Thoracic aorta (tissue), 2 donors: ENCODE data around the gene NSD1. TPM values are rescaled to one million over a fixed set of nuclear protein-coding genes. Genes with fewer than 3 reads are reported as not detected.

Source experiments
- ATAC-seq: fragments of 150-250 bp; one replicate; pipeline ENCODE4 v1.8.0; 2017; ENCODE audit warnings: low read depth; ENCODE audit not compliant: insufficient number of reproducible peaks, low FRiP score
- DNase-seq: peaks from one replicate; pipeline ENCODE4 v3.0.0-alpha.2; 2020; ENCODE audit warnings: low spot score
- H3K27ac ChIP-seq, 2 donors: fragments of 200-600 bp; sonication (generic); 1 replicate in 1 of 2; 2 replicates in 1 of 2; pipeline ENCODE4 v1.5.1; 2016; ENCODE audit warnings: mild to moderate bottlenecking in 2 of 2, moderate library complexity in 2 of 2
- H3K27me3 ChIP-seq: fragments of 200-600 bp; sonication (generic); replicated peaks from 2 replicates; pipeline ENCODE4 v1.6.0; 2016; ENCODE audit warnings: mild to moderate bottlenecking; ENCODE audit not compliant: insufficient read depth
- H3K36me3 ChIP-seq: fragments of 200-600 bp; sonication (generic); one replicate; pipeline ENCODE4 v1.5.1; 2016
- H3K4me1 ChIP-seq, 2 donors: fragments of 200-600 bp; sonication (generic); 1 replicate in 1 of 2; 2 replicates in 1 of 2; pipeline versions ENCODE4 v1.5.1 to v1.6.0; 2016; ENCODE audit warnings: low read depth in 2 of 2, mild to moderate bottlenecking in 1 of 2; ENCODE audit not compliant: control insufficient read depth in 1 of 2
- H3K4me3 ChIP-seq: fragments of 200-600 bp; sonication (generic); 2 replicates; pipeline ENCODE4 v1.5.1; 2016; ENCODE audit warnings: mild to moderate bottlenecking
- H3K9me3 ChIP-seq: fragments of 200-600 bp; sonication (generic); 2 replicates; pipeline ENCODE4 v1.5.1; 2016
- CTCF ChIP-seq: fragments of 200-600 bp; sonication (generic); IDR thresholded peaks from one replicate; pipeline ENCODE4 v1.5.1; 2019; ENCODE audit warnings: antibody characterized with exemption
- total RNA-seq, 2 donors: library from RNA; depleted of rRNA; stranded (reverse); fragments of >200 nt; gene quantifications; one replicate each; pipeline versions ENCODE4 v1.1.0 to v1.2.3, GENCODE V29; 2016

Gene NSD1
- total RNA-seq, 2 donors from 2014 or later: 26.1 to 70.5 TPM

GRCh38 chr5:177310332-177310731 lies 176.8 kb downstream of the NSD1 start:
- H3K4me1 ChIP-seq: peaks cover 7 to 29% of the 10 kb centered on the region in 2 donors
- no peak for ATAC-seq
- no peak overlapping the region for H3K27ac ChIP-seq

GRCh38 chr5:177310757-177311391 lies 177.3 kb downstream of the NSD1 start:
- DNase-seq: no peak
- Histone ChIP-seq H3K9me3 (no peaks in the 10 kb centered on the region), H3K27ac (no peak overlapping the region), H3K27me3 (no peaks in the 10 kb centered on the region), H3K4me3 (peak overlapping the region; percentile 90), H3K4me1 (peaks cover 5 to 24% of the 10 kb centered on the region in 2 donors), H3K36me3 (peaks cover 7% of the 10 kb centered on the region)
- no peak for TF ChIP-seq CTCF
- ATAC-seq: no peak

More at GRCh38 chr5:177310332-177310731, 176.8 kb downstream of the NSD1 start:
- TF ChIP-seq CTCF: no peak
- H3K4me3 ChIP-seq: no peak overlapping the region
- no peak for DNase-seq
- no peaks in the 10 kb centered on the region for H3K27me3 ChIP-seq
- H3K36me3 ChIP-seq: peaks cover 13% of the 10 kb centered on the region
- H3K9me3 ChIP-seq: no peaks in the 10 kb centered on the region

GRCh38 chr5:177311392-177311722 lies 177.8 kb downstream of the NSD1 start:
- DNase-seq (no peak), ATAC-seq (no peak)

GRCh38 chr5:177311723-177312648 lies 178.4 kb downstream of the NSD1 start, which contains the start of gene MXD3:
Gene MXD3, minus strand, starts transcription at chr5:177311898. Its CDS starts 68 bp downstream, at chr5:177311830.
- Histone ChIP-seq H3K4me1 (peaks cover 5 to 23% of the 10 kb centered on the region in 2 donors), H3K27ac (no peak within 1 kb of the TSS), H3K27me3 (no peaks in the 10 kb centered on the region), H3K36me3 (peaks cover 4% of the 10 kb centered on the region), H3K9me3 (no peaks in the 10 kb centered on the region), H3K4me3 (peak within 1 kb of the TSS; percentile 90)
- TF ChIP-seq CTCF: no peak
- peak; percentile 79 for ATAC-seq
- peak; percentile 96 for DNase-seq

More at GRCh38 chr5:177311392-177311722, 177.8 kb downstream of the NSD1 start:
- Histone ChIP-seq H3K9me3 (no peaks in the 10 kb centered on the region), H3K27ac (no peak overlapping the region), H3K36me3 (peaks cover 4% of the 10 kb centered on the region), H3K27me3 (no peaks in the 10 kb centered on the region), H3K4me3 (peak overlapping the region; percentile 90), H3K4me1 (peaks cover 5 to 23% of the 10 kb centered on the region in 2 donors)
- TF ChIP-seq CTCF: no peak

GRCh38 chr5:177312649-177313181 lies 179.1 kb downstream of the NSD1 start:
- Histone ChIP-seq H3K4me1 (peaks cover 5 to 23% of the 10 kb centered on the region in 2 donors), H3K4me3 (peak overlapping the region; percentile 90), H3K36me3 (no peaks in the 10 kb centered on the region), H3K9me3 (no peaks in the 10 kb centered on the region), H3K27ac (no peak overlapping the region), H3K27me3 (no peaks in the 10 kb centered on the region)
- ATAC-seq (no peak), DNase-seq (no peak)
- TF ChIP-seq CTCF: no peak
